Brain microvascular endothelial cell (primary cell): ENCODE results near the gene GNAI2.

ENCODE experiments used
- DNase-seq: peaks from one replicate; pipeline ENCODE4 v3.0.0-alpha.2; 2020
- H3K27ac ChIP-seq: fragments of 250-450 bp; sonication (Bioruptor Pico); 2 replicates; pipeline ENCODE4 v1.5.1; 2020; ENCODE audit warnings: mild to moderate bottlenecking, moderate library complexity
- H3K27me3 ChIP-seq: fragments of 250-450 bp; sonication (Bioruptor Pico); replicated peaks from 2 replicates; pipeline ENCODE4 v1.5.1; 2020; ENCODE audit warnings: mild to moderate bottlenecking
- H3K36me3 ChIP-seq: fragments of 250-450 bp; sonication (Bioruptor Pico); replicated peaks from 2 replicates; pipeline ENCODE4 v1.5.1; 2020; ENCODE audit warnings: mild to moderate bottlenecking
- H3K4me3 ChIP-seq: 2 replicates; pipeline ENCODE4 v1.5.1; 2011; ENCODE audit warnings: low read depth, mild to moderate bottlenecking, control low read depth, low read length, moderate library complexity
- in situ Hi-C: cut with HindIII; loops from 2 replicates; pipeline ENCODE4 v1.10.0; 2017; ENCODE audit warnings: low sequenced_read_pairs, low pct_ligation_motif_present
- TF ChIP-seq, protein P1 (sequence below): IDR thresholded peaks from 2 replicates; pipeline ENCODE4 v1.5.1; 2011; ENCODE audit warnings: low read depth, mild to moderate bottlenecking, moderate library complexity, low read length, control low read depth, inconsistent platforms; ENCODE audit errors: missing control alignments

The GNAI2 gene

DNA sequence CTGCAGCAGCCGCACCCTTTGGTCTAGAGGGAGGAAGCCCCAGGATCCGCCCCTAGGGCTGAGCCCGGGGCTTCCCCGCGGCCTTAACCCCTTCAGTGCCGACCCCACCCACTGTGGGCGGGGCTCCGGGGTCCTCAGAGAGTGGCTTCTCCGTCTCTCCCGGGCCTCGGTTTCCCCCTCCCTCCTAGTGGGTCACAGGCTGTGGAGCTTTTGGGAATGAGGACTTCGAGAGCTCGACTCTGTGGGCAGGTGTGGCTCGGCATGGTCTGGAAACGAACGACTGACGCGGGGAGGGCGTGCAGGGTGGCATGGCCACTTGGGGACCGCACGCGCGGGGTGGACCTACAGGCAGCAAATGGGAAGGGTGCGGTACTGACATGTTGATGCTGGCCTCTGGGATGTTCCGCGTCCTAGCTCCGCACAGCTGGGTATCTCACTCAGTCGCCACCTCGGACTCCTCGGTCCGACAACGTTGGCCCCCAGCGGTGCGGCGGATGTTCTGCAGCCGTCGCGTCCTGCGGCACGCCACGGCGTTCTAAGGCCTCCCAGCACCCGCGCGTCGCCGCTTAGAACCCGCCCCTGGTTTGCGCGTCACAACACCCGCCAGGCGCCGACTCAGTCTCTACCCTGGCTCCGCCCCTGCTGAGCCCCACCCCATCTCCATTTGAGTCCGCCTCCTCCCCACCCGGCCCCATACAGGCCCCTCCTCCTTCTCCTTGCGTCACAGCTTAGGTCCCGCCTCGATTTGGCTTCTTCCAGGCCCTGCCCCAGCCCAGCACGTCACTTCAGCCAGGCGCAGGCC lies 63.0 kb downstream of the GNAI2 start, which contains the start of the genes HYAL3 and NAA80:
Gene HYAL3, minus strand, starts transcription at position 570 of the 802 bp plus-strand sequence. CDS start 3,803 bp downstream, outside the sequence.
Gene NAA80, minus strand, starts transcription at position 570 of the 802 bp plus-strand sequence. CDS start 1,942 bp downstream, outside the sequence.
- TF ChIP-seq, protein P1, sequence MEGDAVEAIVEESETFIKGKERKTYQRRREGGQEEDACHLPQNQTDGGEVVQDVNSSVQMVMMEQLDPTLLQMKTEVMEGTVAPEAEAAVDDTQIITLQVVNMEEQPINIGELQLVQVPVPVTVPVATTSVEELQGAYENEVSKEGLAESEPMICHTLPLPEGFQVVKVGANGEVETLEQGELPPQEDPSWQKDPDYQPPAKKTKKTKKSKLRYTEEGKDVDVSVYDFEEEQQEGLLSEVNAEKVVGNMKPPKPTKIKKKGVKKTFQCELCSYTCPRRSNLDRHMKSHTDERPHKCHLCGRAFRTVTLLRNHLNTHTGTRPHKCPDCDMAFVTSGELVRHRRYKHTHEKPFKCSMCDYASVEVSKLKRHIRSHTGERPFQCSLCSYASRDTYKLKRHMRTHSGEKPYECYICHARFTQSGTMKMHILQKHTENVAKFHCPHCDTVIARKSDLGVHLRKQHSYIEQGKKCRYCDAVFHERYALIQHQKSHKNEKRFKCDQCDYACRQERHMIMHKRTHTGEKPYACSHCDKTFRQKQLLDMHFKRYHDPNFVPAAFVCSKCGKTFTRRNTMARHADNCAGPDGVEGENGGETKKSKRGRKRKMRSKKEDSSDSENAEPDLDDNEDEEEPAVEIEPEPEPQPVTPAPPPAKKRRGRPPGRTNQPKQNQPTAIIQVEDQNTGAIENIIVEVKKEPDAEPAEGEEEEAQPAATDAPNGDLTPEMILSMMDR: peak; percentile 46
- Histone ChIP-seq H3K4me3 (peak within 1 kb of the TSS; percentile 94), H3K27ac (peak within 1 kb of the TSS; percentile 78), H3K27me3 (no peaks in the 10 kb centered on the region), H3K36me3 (no peaks in the 10 kb centered on the region)
- in situ Hi-C loops: no loop called here
- DNase-seq: peak; percentile 99

DNA sequence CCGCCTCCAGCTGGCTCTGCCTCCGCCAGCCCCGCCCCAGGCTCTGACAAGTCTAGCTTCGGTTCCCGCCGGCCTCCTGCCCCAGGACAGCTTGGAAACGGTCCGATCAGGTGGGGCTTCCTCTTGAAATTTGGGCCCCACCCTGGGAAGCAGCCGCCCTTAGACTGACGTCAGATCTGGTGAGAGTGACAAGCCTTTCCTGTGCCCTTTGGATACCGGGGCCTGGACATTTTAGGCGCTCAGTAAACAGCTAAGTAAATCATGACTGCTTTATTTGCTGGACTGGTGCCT lies 63.6 kb downstream of the GNAI2 start:
- TF ChIP-seq, protein P1: no peak
- Histone ChIP-seq H3K27me3 (no peaks in the 10 kb centered on the region), H3K27ac (peak overlapping the region; percentile 71), H3K4me3 (peak overlapping the region; percentile 56), H3K36me3 (no peaks in the 10 kb centered on the region)
- no peak for DNase-seq
- in situ Hi-C loops: no loop called here

DNA sequence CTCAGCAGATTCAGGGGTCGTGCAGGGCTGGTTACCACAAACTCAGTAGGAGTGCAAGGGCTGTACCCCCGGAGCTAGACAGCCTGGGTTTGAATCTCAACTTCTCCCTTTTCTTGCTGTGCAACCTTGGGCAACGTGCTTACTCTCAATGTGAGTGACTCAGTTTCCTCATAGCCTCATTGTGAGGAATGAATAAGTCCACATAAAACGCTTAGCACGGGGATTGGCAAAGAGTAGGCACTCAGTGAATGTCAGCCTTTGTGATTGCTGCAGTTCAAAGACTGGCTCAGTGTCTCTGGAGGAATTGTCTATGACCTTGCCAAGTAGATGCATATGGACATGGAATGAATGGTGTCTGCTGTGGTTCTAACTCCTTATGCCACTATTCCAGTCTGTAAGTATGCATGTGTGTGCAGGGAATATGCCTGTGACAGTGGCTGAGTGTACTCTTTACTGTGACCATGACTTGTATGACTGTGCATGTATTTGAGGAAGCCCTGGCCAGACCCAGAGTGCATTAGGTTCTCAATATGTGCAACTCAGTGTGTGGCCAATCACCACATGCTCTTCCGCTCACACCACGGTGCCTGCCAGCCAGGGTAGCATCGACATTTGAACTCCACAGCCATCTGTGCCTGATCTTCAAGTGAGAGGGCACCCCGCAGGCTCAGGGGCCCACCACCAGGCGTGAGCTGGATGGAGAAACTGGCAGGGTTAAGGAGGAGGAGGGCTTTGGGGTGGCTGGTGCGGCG lies 64.1 kb downstream of the GNAI2 start:
- in situ Hi-C loops: no loop called here
- H3K27ac ChIP-seq: peak overlapping the region; percentile 71
- DNase-seq: no peak
- no peaks in the 10 kb centered on the region for H3K36me3 ChIP-seq
- no peaks in the 10 kb centered on the region for H3K27me3 ChIP-seq
- TF ChIP-seq, protein P1: no peak
- peak overlapping the region; percentile 56 for H3K4me3 ChIP-seq

DNA sequence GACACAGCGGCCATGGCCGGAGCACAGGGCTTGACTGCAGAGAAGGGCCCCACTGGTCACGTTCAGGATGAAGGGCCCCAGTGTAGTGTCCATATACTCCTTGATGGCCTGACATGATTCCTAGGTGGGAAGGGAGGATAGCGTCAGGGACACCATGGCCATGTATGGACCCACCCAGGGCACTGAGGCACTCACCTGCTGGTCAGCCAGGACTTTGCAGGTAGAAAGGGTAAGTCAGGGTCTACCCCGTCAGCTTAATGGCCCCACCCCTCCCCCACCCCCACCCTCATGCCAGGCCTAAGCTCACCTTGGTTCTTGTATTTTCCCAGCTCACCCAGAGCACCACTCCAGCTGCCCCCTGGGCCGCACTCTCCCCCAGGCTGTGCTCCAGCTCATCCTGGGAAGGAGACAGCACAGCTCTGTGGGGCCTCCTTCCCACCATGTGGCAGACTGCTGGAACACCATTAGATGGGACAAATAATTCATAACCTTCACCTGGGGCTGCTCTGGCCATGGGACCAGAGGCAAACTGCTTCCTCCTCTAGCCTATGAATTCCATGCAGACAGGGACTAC lies 64.8 kb downstream of the GNAI2 start:
- DNase-seq: no peak
- no peak overlapping the region for H3K4me3 ChIP-seq
- in situ Hi-C loops: no loop called here
- no peaks in the 10 kb centered on the region for H3K27me3 ChIP-seq
- TF ChIP-seq, protein P1: no peak
- H3K27ac ChIP-seq: no peak overlapping the region
- H3K36me3 ChIP-seq: no peaks in the 10 kb centered on the region

DNA sequence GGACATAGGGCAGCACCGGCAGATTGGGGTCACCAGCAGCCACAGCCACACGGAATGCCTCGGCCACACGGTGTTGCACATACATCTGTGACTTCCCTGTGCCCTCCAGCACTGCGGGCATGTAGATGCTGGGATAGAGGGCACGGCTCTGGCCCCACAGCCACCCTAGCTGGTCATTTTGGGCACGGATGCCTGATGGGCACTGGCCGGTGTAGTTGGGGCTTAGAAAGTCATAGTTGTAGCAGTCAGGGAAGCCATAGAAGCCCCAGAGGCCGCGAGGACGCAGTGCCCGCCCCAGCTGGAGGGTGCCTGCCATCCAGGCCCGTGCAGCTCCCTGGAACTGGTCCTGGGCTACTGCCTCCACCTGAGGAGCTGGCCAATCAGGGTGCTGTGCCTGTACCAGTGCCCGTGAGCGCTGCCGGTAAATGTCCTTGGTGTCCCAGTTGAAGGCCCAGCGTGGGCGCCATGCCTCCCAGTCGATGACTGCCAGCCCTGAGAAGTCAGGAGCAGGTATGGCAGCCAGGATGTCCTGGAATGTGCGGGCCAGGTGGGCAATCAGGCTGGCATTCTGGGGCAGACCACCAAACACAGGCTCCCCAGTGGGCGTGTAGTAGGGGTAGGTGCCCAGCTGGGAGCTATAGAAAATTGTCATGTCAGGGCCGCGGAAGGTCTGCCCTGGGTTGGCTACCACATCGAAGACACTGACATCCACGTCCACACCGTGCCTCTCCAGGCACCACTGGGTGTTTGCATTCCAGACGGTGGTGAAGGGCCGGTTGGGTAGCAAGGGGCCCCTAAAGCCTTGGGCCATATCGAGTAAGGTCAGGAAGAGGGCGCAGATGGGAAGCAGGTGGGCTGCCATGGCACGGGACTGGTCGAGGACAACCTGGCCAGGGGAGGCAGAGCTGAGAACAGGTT lies 66.3 kb downstream of the GNAI2 start:
- no peak for DNase-seq
- H3K27ac ChIP-seq: no peak overlapping the region
- no peak overlapping the region for H3K4me3 ChIP-seq

More for the DNA sequence above, 66.3 kb downstream of the GNAI2 start:
- Histone ChIP-seq H3K27me3 (no peaks in the 10 kb centered on the region), H3K36me3 (no peaks in the 10 kb centered on the region)
- TF ChIP-seq, protein P1: no peak
- in situ Hi-C loops: no loop called here
